ENCODE data around the gene GPBAR1.

The GPBAR1 gene

GRCh38 chr2:218245214-218245613 lies 15.6 kb upstream of the GPBAR1 start:
- no peak for DNase-seq

DNA sequence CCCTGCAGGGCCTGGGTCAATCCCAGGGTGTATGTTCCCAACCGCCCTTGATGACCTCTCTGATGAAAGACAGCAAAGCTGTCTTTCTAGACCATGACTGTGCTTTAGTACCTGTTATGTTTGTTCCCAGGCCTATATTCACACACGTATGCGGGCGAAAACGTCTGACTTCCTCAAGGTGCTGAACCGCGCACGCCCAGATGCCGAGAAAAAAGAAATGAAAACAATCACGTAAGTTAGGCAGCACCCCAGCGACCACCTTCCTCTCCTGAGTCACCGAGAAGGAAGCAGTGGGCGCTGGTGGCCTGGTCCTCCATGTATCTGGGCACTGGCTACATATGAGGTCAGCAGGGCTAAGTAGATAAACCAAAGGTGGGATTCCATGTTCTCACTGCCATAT lies 11.1 kb upstream of the GPBAR1 start:
- no peak for DNase-seq

GRCh38 chr2:218252509-218253231 lies 8.1 kb upstream of the GPBAR1 start:
- no peak for DNase-seq

DNA sequence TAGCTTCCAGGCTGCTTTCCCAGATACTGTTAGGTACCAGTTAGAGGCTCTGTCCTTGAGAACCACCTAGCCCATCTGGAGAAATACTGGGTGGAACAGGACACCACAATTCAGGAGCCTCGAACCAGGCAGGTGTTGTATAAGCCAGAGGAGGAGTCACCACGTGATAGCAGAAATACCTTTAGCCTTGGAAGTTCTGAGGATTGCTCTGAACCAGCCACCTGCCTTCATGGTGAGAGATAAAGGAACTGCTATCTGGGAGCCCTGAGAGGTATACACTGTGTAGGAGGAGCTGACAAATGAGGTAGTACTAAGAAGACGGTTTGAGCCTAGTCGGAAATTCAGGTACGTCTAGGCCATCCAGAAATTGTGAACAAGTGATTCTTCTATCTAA lies 7.6 kb upstream of the GPBAR1 start:
- DNase-seq, result no peak

DNA sequence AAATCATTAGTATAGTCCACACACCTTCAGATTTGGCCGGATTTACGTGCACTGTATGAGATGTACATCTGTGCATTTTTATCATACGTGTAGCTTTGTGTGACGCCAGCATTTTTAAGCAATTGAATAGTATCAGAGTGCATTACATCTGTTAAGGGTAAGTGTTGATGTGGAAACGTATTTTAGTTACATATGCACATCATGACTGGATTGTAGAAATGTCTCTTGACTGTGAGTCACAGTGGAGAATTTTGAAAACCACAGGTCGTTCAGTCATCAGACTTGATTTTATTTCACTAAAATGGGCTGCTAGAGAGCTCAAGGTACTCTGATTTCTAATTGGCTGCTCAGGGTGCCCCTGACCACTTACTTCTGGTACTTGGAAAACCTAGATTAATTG lies 5.4 kb upstream of the GPBAR1 start:
- DNase-seq, result no peak

- DNase-seq, result peak; percentile 26
These were observed 4.0 kb upstream of the GPBAR1 start for GRCh38 chr2:218256612-218257350.

DNA sequence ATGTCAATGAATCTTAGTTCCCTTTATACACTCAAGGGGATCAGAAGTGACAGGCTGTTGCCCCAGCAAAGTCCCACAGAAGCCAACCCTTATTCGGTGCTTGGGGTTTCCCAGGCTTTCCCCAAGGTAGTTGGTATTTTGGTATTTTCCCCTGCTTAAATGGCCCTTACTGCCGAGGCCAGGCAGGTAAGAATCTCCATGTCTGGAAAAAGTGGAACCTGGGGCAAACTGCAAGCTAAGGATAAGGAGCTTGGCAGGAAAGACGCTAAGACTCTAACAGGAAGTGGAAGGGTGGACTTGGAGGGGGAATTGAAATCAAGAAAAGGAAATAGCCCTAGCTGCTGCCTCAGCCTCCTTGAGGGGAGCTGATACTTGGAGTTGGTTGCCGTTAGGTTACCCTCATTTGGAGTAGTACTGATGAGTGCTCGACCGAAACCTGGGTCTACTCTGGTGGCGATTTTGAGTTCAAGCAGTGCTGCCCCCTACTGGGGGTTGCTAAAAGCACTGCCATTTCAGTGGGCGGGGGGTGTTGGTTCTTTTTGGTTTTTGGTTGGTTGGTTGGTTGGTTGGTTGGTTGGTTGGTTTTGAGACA lies 3.3 kb upstream of the GPBAR1 start:
- peak; percentile 73 for DNase-seq

GRCh38 chr2:218259099-218259961 lies 1.5 kb upstream of the GPBAR1 start:
- DNase-seq, result no peak

DNA sequence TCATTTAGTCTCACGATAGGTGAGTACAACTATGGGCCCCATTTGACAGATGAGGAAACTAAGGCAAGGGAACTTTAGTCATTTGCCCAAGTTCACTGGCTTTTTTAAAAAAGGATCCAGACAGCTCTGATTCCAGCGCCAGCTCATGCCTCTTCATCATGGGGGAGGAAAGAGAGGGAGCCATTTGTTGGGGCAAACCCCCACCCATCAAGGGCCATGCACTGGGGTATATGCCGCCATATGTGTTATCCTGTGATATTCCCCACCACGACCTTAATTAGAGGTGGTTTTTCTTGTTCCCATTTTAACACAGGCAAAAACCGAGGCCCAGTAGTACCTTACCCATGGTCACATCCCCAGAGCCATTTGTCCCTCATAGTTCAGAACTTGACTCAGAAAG lies 649 bp upstream of the GPBAR1 start:
- DNase-seq, result no peak

DNA sequence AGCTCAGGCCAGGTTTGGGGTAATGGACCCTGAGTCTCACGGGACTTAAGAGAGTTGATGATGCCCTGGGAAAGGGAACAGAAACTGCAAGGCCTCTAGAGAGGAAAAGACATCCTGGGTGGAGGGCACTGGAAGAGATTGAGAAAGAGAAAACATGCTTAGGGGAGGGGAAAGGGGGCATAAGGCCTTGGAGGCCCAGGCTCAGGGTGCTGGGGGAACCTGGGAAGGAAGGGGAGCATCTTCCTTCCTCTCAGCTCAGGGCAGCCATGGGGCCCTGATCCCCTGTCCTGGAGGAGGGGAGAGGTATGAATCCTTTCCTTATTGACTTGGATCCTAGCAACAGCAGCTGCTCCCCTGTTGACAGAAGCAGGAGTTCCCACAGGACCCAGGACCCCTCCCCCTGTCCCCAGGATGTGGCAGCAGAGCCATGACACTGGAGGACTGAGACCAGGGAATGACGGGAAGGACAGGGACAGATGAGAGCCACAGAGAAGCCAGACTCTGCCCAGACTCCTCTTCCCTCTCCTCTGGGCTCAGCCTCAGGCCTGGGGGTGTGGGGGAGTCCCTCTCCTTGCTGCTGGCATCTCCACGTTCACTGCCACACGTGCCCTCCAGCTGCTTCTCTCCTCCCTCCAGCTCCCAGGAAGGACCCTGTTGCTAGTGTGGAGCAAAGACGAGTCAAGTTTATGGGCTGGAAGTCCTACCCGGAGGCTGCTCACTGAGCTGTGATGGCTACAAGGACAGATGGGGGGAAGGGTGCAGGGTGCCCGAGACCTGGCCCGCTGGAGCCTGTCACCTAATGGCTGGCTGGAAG lies 815 bp downstream of the GPBAR1 start:
- DNase-seq, result no peak

- DNase-seq, result no peak
These were observed 1.4 kb downstream of the GPBAR1 start for GRCh38 chr2:218262237-218262600.

DNA sequence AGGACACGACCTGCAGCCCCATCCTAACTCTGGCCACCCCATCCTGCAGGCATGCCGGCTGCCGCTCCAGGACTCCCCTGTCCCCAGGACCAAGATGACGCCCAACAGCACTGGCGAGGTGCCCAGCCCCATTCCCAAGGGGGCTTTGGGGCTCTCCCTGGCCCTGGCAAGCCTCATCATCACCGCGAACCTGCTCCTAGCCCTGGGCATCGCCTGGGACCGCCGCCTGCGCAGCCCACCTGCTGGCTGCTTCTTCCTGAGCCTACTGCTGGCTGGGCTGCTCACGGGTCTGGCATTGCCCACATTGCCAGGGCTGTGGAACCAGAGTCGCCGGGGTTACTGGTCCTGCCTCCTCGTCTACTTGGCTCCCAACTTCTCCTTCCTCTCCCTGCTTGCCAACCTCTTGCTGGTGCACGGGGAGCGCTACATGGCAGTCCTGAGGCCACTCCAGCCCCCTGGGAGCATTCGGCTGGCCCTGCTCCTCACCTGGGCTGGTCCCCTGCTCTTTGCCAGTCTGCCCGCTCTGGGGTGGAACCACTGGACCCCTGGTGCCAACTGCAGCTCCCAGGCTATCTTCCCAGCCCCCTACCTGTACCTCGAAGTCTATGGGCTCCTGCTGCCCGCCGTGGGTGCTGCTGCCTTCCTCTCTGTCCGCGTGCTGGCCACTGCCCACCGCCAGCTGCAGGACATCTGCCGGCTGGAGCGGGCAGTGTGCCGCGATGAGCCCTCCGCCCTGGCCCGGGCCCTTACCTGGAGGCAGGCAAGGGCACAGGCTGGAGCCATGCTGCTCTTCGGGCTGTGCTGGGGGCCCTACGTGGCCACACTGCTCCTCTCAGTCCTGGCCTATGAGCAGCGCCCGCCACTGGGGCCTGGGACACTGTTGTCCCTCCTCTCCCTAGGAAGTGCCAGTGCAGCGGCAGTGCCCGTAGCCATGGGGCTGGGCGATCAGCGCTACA lies 2.1 kb downstream of the GPBAR1 start:
- DNase-seq, result no peak

DNA sequence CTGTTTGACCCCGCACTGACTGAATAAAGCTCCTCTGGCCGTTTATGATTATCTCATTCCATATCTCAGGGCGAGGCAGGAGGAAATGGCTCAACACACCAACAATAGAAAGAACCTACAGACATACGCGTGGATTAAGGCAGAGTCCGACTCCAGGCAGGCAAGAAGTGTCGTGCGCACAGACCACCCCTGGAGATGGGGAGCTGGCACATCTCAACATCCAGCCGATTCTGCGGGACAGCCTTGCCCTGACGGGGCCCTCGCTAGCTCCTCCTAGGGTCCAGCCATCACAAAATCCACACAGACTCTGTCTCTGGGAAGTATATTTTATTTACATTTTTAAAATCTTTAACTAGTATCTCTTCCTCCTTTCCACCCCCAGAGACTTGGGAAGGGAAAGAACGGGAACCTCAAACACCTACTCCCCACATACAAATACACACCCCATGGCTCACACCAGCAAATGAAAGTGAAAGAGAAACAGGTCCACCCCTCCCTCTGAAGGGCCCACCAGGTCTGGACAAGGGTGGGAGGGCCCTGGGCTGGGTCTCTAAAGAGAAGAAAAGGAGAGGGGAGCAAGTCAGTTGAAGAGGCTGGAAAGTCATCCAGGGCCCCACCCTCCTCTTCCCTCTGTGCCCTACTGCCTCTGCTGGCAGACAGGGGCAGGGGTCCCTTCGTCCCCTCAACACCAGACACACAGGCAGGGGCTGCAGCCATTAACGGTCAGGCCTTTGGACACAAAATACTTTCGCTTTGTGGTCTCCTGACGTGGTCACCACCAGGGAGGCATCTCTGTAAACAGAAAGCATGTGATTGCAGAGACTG lies 3.2 kb downstream of the GPBAR1 start:
- DNase-seq, result no peak

DNA sequence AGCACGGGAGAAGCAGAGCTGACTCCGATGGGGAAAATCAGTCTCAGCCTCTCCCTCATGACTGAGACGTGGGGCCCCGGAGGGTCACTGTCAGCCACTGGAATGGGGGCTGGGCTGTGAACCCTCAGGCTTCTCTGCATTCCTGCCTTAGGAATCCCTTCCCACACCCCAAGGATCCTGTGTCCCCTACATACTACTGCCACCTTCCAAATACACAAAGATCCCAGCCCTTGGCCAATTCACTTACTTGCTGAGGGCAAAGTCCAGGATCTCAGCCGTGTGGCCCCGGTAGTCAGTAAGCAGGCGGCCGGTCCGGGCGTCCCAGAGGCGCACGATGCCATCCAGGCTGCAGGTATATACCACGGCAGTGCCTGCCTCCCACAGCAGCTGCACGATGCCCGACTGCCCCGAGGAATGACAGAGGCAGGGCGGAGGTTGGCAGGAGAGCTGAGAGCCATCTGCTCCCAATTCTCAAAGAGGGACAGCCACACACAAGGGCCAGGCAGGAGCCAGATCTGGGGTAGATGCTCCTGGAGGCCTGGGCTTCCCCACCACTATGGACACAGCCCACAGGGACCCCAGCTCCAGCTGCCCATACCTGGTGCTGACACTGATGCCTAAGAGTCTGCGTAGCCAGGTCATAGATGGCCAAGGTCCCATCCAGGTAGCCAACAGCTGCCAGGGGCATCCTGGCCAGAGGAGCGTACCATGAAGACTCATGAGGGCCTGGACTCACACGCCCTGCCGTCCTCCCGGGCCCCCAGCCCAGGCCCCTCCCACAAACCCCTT lies 4.2 kb downstream of the GPBAR1 start:
- no peak for DNase-seq

DNA sequence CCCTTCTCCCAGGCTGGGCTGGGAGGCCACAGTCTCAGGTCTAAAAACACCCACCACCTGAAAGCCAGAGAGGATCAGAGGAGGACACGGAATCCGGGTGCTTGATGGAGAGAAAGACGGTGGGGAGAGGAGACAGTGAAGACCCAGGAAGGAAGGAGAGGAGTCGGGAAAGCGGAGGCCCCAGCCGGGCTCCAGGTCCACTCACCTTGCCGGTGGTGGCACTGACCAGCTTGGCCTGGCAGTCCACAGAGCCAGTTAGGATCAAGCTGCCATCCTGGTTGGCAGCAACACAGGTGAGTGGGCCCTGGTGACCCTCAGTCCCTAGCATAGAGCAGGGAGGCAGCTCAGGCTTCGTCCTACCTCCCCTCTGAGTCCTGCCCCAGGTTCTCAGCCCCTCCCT lies 4.8 kb downstream of the GPBAR1 start:
- no peak for DNase-seq

DNA sequence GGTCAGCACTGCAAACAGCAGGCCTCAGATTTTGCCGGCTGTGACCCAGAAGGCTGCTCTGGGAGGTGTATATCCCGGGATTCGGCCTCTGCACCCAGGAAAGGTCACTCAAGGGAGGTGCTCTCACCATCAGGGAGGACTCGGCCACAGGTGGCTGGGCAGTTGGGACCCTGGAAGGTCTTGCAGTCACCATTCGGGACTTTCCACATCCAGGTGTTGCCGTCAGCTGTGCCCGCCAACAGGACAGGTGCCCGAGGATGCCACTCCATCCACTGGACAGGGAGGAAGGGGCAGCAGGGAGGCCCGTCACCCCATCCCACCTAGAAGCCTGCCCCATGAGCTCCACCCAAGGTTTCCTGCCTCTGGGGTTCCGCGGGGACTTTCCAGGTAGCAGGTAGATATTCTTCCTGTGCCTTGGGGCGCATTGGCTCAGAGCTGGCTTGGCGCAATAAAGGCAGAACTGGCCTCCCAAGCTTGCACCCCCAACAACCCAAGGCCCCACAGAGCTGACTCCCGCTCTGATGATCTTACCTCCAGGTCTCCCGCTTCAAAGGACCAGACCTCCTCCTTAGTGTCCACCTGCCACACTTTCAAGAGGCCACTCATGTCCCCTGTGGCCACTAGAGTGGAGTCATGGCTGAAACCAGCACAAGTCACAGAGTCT lies 5.6 kb downstream of the GPBAR1 start:
- DNase-seq, result no peak

- DNase-seq, result no peak
These were observed 6.4 kb downstream of the GPBAR1 start for GRCh38 chr2:218267259-218267658.

- peak; percentile 100 for DNase-seq
These were observed 9.3 kb downstream of the GPBAR1 start, which contains the start of the genes AAMP and PNKD for GRCh38 chr2:218269900-218270720. Gene AAMP (minus strand): TSS chr2:218270137. CDS start chr2:218270086, 51 bp downstream. Gene PNKD (plus strand): TSS chr2:218270519. CDS start chr2:218270536, 17 bp downstream.

All from activated CD4-positive, CD25-positive, alpha-beta regulatory T cell treated with anti-CD3 and anti-CD28 coated beads, Interleukin-2, amount 50 U/mL, for 72 hours (primary cell).